HG03520 (cell line): ENCODE data around the gene DKKL1.
"Not testable (repeated sequence)": the region's sequence is repeated elsewhere in the genome, so short reads cannot be mapped to it uniquely, and the experiment has no call there.

Source experiments
- ATAC-seq: cut with Tn5 transposase; IDR thresholded peaks from one replicate; pipeline ENCODE4 v1.9.1; 2021; ENCODE audit warnings: mild to moderate bottlenecking, moderate library complexity; ENCODE audit not compliant: unreplicated experiment

Gene DKKL1

GRCh38 chr19:49359851-49360820 lies 3.5 kb upstream of the DKKL1 start:
- ATAC-seq, result no peak

- no peak for ATAC-seq
These were observed 2.1 kb upstream of the DKKL1 start for GRCh38 chr19:49361438-49362047.

GRCh38 chr19:49362048-49362928 lies 1.4 kb upstream of the DKKL1 start, which contains the start of gene TEAD2:
Gene TEAD2, minus strand, starts transcription at chr19:49362416. Its CDS starts 2,341 bp downstream, at chr19:49360075.
- ATAC-seq, result no peak

- ATAC-seq, result no peak
These were observed 779 bp upstream of the DKKL1 start for GRCh38 chr19:49362929-49363267.

- ATAC-seq, result no peak
These were observed 533 bp downstream of the DKKL1 start for GRCh38 chr19:49364083-49364737.

GRCh38 chr19:49366110-49366509 lies 2.4 kb downstream of the DKKL1 start:
- ATAC-seq, result no peak

- no peak for ATAC-seq
These were observed 5.2 kb downstream of the DKKL1 start for GRCh38 chr19:49368711-49369358.

GRCh38 chr19:49371184-49371583 lies 7.5 kb downstream of the DKKL1 start:
- ATAC-seq, result no peak

- not testable (repeated sequence) for ATAC-seq
These were observed 9.5 kb downstream of the DKKL1 start for GRCh38 chr19:49373174-49373573.

GRCh38 chr19:49374665-49375434 lies 11.2 kb downstream of the DKKL1 start:
- no peak for ATAC-seq

- ATAC-seq, result no peak
These were observed 14.8 kb downstream of the DKKL1 start for GRCh38 chr19:49378512-49378911.

- ATAC-seq, result no peak
These were observed 16.7 kb downstream of the DKKL1 start for GRCh38 chr19:49380391-49380790.

GRCh38 chr19:49382639-49383038 lies 19.0 kb downstream of the DKKL1 start:
- no peak for ATAC-seq

GRCh38 chr19:49383599-49383998 lies 19.9 kb downstream of the DKKL1 start:
- no peak for ATAC-seq

- ATAC-seq, result no peak
These were observed 24.3 kb downstream of the DKKL1 start, which contains the start of gene KASH5 for GRCh38 chr19:49387936-49388372. Gene KASH5, plus strand, starts transcription at chr19:49388249. Its CDS starts 2,635 bp downstream, at chr19:49390884.

GRCh38 chr19:49389406-49389805 lies 25.7 kb downstream of the DKKL1 start:
- ATAC-seq, result no peak

- ATAC-seq, result no peak
These were observed 26.7 kb downstream of the DKKL1 start for GRCh38 chr19:49390131-49390928.

- ATAC-seq, result no peak
These were observed 27.3 kb downstream of the DKKL1 start for GRCh38 chr19:49390929-49391359.
